ENCODE results near the gene PIGN. TPM values are rescaled to one million over a fixed set of nuclear protein-coding genes. Genes with fewer than 3 reads are reported as not detected.

Gene PIGN
- total and polyA plus RNA-seq, 2 donors (not counting 3 experiments of a cell fraction or from before 2014, with no cell fraction given): 13.7 to 26.1 TPM

DNA sequence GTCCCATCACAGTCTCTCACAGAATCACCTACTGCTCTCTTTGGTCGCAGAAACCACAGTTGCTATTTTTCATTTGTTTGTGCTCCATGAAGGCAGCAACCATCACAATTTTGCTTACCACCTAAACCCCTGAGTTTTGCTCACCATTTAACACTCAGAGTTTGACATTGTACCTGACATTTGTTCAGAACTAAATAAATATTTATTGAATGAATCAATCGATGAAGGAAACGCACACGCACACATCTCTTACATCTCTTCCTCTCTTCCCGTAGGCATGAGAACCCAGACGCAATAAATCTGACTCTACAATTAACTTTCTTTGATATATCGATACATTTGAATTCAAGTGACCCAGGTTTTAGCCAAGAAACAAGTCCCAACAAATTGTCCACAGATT lies 188.5 kb downstream of the PIGN start:
- BruUV-seq (replicated peaks): TSS peak; percentile 99
- CTCF ChIA-PET: interaction anchor here (0.7 to 2.2 kb wide), 6 partner anchors 39 to 416 kb away, joined by 3 to 10 read pairs (median 5); no protein-coding TSS in a partner anchor
- no peak for FAIRE-seq

DNA sequence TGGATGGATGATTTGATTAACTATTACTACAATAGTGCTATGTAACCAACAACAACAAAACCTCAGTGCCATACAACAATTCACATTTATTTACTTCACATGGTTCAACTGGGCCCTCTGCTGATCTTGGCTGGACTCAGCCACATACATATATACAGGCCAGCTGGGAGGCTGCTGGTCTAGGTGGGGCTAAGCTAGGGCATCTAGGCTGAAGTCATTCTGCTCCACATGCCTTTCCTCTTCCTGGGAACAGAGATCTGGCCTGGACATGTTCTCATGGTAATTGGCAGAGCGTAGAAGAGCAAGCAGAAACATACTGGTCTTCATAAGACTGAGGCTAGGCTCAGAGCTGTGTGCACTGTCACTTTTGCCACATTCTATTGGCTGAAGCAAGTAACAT lies 191.2 kb downstream of the PIGN start:
- POLR2A ChIA-PET: no interaction called here
- dilution Hi-C loops (cut with MboI; ENCODE audit: extremely low pct_ligation_motif_present, low sequenced_read_pairs): no loop called here
- BruUV-seq (replicated peaks): no TSS peak

More for the DNA sequence above, 188.5 kb downstream of the PIGN start:
- Histone ChIP-seq H4K20me1 (replicated peaks; ENCODE audit: control insufficient read depth, extremely low read depth, insufficient read depth, low read length) (no peaks in the 10 kb centered on the region), H3K4me3 (replicated peaks in 1 of 3; ENCODE audit: insufficient read depth in 1 of 3, low read depth in 1 of 3, low read length in 3 of 3) (no peak overlapping the region), H3K79me2 (ENCODE audit: control insufficient read depth, insufficient read depth, low read length) (no peaks in the 10 kb centered on the region), H2AFZ (ENCODE audit: low read depth, low read length) (peak overlapping the region; percentile 21), H3K9me1 (replicated peaks; ENCODE audit: control insufficient read depth, extremely low read depth, insufficient read depth, low read length) (no peaks in the 10 kb centered on the region), H3K9ac (replicated peaks; ENCODE audit: extremely low read depth, insufficient read depth, low read length) (peak overlapping the region; percentile 45), H3K4me2 (ENCODE audit: insufficient read depth, low read length) (peak overlapping the region; percentile 58), H3K36me3 (ENCODE audit: control insufficient read depth in 2 of 2, extremely low read depth in 1 of 2, insufficient read depth in 2 of 2, low read length in 2 of 2) (no peaks in the 10 kb centered on the region), H3K27ac (ENCODE audit: insufficient read depth, low read depth, low read length) (peak overlapping the region; percentile 83), H3K27me3 (ENCODE audit: control insufficient read depth in 2 of 2, insufficient read depth in 2 of 2, low read length in 2 of 2) (no peaks in the 10 kb centered on the region), H3K4me1 (ENCODE audit: control insufficient read depth, extremely low read depth, insufficient read depth, low read length) (peaks cover 56% of the 10 kb centered on the region), H3K9me3 (replicated peaks; ENCODE audit: control insufficient read depth, insufficient read depth, low read length) (no peaks in the 10 kb centered on the region)
- dilution Hi-C loops (cut with MboI; ENCODE audit: extremely low pct_ligation_motif_present, low sequenced_read_pairs): no loop called here
- DNase-seq (ENCODE audit: low read depth, low spot score): peak; percentile 52
- intact Hi-C loops (cut with micrococcal nuclease): loop anchor here (2.0 to 10.0 kb wide), 6 partner anchors 28 to 418 kb away; partner anchors contain the start of gene RNF152
- POLR2A ChIA-PET: interaction anchor here (0.7 kb wide), 1 partner anchor 77 kb away, joined by 4 read pairs; no protein-coding TSS in a partner anchor
- no peak for TF ChIP-seq POLR2AphosphoS5 (IDR thresholded peaks at IDR 0.05; ENCODE audit: insufficient read depth, low read depth, low read length)
- TF ChIP-seq GATA2 (IDR thresholded peaks at IDR 0.05; ENCODE audit: insufficient read depth, insufficient read length, low read depth, low read length): peak; percentile 14

More for the DNA sequence above, 191.2 kb downstream of the PIGN start:
- no peaks in the 10 kb centered on the region for H3K9me3 ChIP-seq (replicated peaks; ENCODE audit: control insufficient read depth, insufficient read depth, low read length)
- no peak overlapping the region for H3K4me2 ChIP-seq (ENCODE audit: insufficient read depth, low read length)
- no peaks in the 10 kb centered on the region for H3K27me3 ChIP-seq (ENCODE audit: control insufficient read depth in 2 of 2, insufficient read depth in 2 of 2, low read length in 2 of 2)
- no peaks in the 10 kb centered on the region for H4K20me1 ChIP-seq (replicated peaks; ENCODE audit: control insufficient read depth, extremely low read depth, insufficient read depth, low read length)
- peak overlapping the region; percentile 35 for H2AFZ ChIP-seq (ENCODE audit: low read depth, low read length)
- H3K36me3 ChIP-seq (ENCODE audit: control insufficient read depth in 2 of 2, extremely low read depth in 1 of 2, insufficient read depth in 2 of 2, low read length in 2 of 2): no peaks in the 10 kb centered on the region
- no peak overlapping the region for H3K9ac ChIP-seq (replicated peaks; ENCODE audit: extremely low read depth, insufficient read depth, low read length)
- TF ChIP-seq JUN (IDR thresholded peaks at IDR 0.05; ENCODE audit: borderline replicate concordance, insufficient read depth, insufficient read length, low read depth) (no peak), POLR2A (IDR thresholded peaks at IDR 0.05; ENCODE audit: low read depth, low read length) (no peak)
- H3K9me1 ChIP-seq (replicated peaks; ENCODE audit: control insufficient read depth, extremely low read depth, insufficient read depth, low read length): no peaks in the 10 kb centered on the region
- peaks cover 83% of the 10 kb centered on the region for H3K4me1 ChIP-seq (ENCODE audit: control insufficient read depth, extremely low read depth, insufficient read depth, low read length)
- intact Hi-C loops (cut with micrococcal nuclease): loop anchor here (10.0 kb wide), 2 partner anchors 301 to 361 kb away; no protein-coding TSS in a partner anchor
- no peaks in the 10 kb centered on the region for H3K79me2 ChIP-seq (ENCODE audit: control insufficient read depth, insufficient read depth, low read length)
- no peak overlapping the region for H3K27ac ChIP-seq (ENCODE audit: insufficient read depth, low read depth, low read length)
- CTCF ChIA-PET: no interaction called here
- FAIRE-seq: no peak
- no peak overlapping the region for H3K4me3 ChIP-seq (replicated peaks in 1 of 3; ENCODE audit: insufficient read depth in 1 of 3, low read depth in 1 of 3, low read length in 3 of 3)
- DNase-seq (ENCODE audit: low read depth, low spot score): no peak

Measured in endothelial cell of umbilical vein (primary cell).